Activated naive CD8-positive, alpha-beta T cell (primary cell): ENCODE results near the gene PLIN4.

Experiments
- H3K27ac Mint-ChIP-seq: one replicate; pipeline ENCODE4 v1.8.0; 2021; ENCODE audit warnings: mixed read lengths
- H3K27me3 Mint-ChIP-seq: one replicate; pipeline ENCODE4 v1.8.0; 2021; ENCODE audit warnings: mixed read lengths
- H3K36me3 Mint-ChIP-seq: one replicate; pipeline ENCODE4 v1.8.0; 2021; ENCODE audit warnings: mixed read lengths
- H3K4me1 Mint-ChIP-seq: one replicate; pipeline ENCODE4 v1.8.0; 2021; ENCODE audit warnings: low read depth, mixed read lengths
- H3K4me3 Mint-ChIP-seq: one replicate; pipeline ENCODE4 v1.8.0; 2021; ENCODE audit warnings: mild to moderate bottlenecking, mixed read lengths
- H3K9me3 Mint-ChIP-seq: one replicate; pipeline ENCODE4 v1.8.0; 2021; ENCODE audit warnings: low read depth, mixed read lengths

The PLIN4 gene

GRCh38 chr19:4521170-4521887 is 3.0 kb upstream of the PLIN4 start:
- H3K4me3 Mint-ChIP-seq: no peak overlapping the region
- peaks cover 3% of the 10 kb centered on the region for H3K27me3 Mint-ChIP-seq
- no peaks in the 10 kb centered on the region for H3K9me3 Mint-ChIP-seq
- no peaks in the 10 kb centered on the region for H3K4me1 Mint-ChIP-seq
- no peaks in the 10 kb centered on the region for H3K36me3 Mint-ChIP-seq
- no peak overlapping the region for H3K27ac Mint-ChIP-seq

GRCh38 chr19:4519521-4520277 is 1.4 kb upstream of the PLIN4 start:
- no peaks in the 10 kb centered on the region for H3K9me3 Mint-ChIP-seq
- no peaks in the 10 kb centered on the region for H3K4me1 Mint-ChIP-seq
- peaks cover 3% of the 10 kb centered on the region for H3K27me3 Mint-ChIP-seq
- H3K4me3 Mint-ChIP-seq: no peak overlapping the region
- H3K27ac Mint-ChIP-seq: no peak overlapping the region
- no peaks in the 10 kb centered on the region for H3K36me3 Mint-ChIP-seq

- Mint-ChIP-seq H3K9me3 (no peaks in the 10 kb centered on the region), H3K4me3 (no peak overlapping the region), H3K27me3 (peaks cover 3% of the 10 kb centered on the region), H3K36me3 (no peaks in the 10 kb centered on the region), H3K27ac (no peak overlapping the region), H3K4me1 (no peaks in the 10 kb centered on the region)
Measured at GRCh38 chr19:4519172-4519496, 848 bp upstream of the PLIN4 start.

GRCh38 chr19:4517451-4518057 is 732 bp downstream of the PLIN4 start:
- Mint-ChIP-seq H3K4me1 (no peaks in the 10 kb centered on the region), H3K9me3 (no peaks in the 10 kb centered on the region), H3K4me3 (no peak overlapping the region), H3K36me3 (no peaks in the 10 kb centered on the region), H3K27me3 (peaks cover 3% of the 10 kb centered on the region), H3K27ac (no peak overlapping the region)

GRCh38 chr19:4516939-4517300 is 1.4 kb downstream of the PLIN4 start:
- Mint-ChIP-seq H3K4me3 (no peak overlapping the region), H3K36me3 (no peaks in the 10 kb centered on the region), H3K9me3 (no peaks in the 10 kb centered on the region), H3K27me3 (peaks cover 3% of the 10 kb centered on the region), H3K4me1 (no peaks in the 10 kb centered on the region), H3K27ac (no peak overlapping the region)

GRCh38 chr19:4516199-4516938 is 1.9 kb downstream of the PLIN4 start:
- Mint-ChIP-seq H3K36me3 (no peaks in the 10 kb centered on the region), H3K27ac (no peak overlapping the region), H3K4me3 (no peak overlapping the region), H3K27me3 (peaks cover 3% of the 10 kb centered on the region), H3K9me3 (no peaks in the 10 kb centered on the region), H3K4me1 (no peaks in the 10 kb centered on the region)

GRCh38 chr19:4515732-4516131 is 2.6 kb downstream of the PLIN4 start:
- Mint-ChIP-seq H3K9me3 (no peaks in the 10 kb centered on the region), H3K27me3 (peaks cover 2% of the 10 kb centered on the region), H3K36me3 (no peaks in the 10 kb centered on the region), H3K4me3 (no peak overlapping the region), H3K27ac (no peak overlapping the region), H3K4me1 (no peaks in the 10 kb centered on the region)

- H3K4me1 Mint-ChIP-seq: no peaks in the 10 kb centered on the region
- no peaks in the 10 kb centered on the region for H3K36me3 Mint-ChIP-seq
- H3K9me3 Mint-ChIP-seq: no peaks in the 10 kb centered on the region
- H3K27me3 Mint-ChIP-seq: no peaks in the 10 kb centered on the region
- no peak overlapping the region for H3K4me3 Mint-ChIP-seq
- no peak overlapping the region for H3K27ac Mint-ChIP-seq
Measured at GRCh38 chr19:4513248-4513647, 5.0 kb downstream of the PLIN4 start.

- H3K9me3 Mint-ChIP-seq: no peaks in the 10 kb centered on the region
- no peak overlapping the region for H3K4me3 Mint-ChIP-seq
- H3K4me1 Mint-ChIP-seq: no peaks in the 10 kb centered on the region
- H3K27me3 Mint-ChIP-seq: no peaks in the 10 kb centered on the region
- no peak overlapping the region for H3K27ac Mint-ChIP-seq
- H3K36me3 Mint-ChIP-seq: no peaks in the 10 kb centered on the region
Measured at GRCh38 chr19:4512070-4512469, 6.2 kb downstream of the PLIN4 start.

- Mint-ChIP-seq H3K36me3 (no peaks in the 10 kb centered on the region), H3K4me3 (no peak overlapping the region), H3K4me1 (no peaks in the 10 kb centered on the region), H3K27me3 (no peaks in the 10 kb centered on the region), H3K9me3 (no peaks in the 10 kb centered on the region), H3K27ac (no peak overlapping the region)
Measured at GRCh38 chr19:4511300-4512054, 6.8 kb downstream of the PLIN4 start.

- no peak overlapping the region for H3K4me3 Mint-ChIP-seq
- no peaks in the 10 kb centered on the region for H3K9me3 Mint-ChIP-seq
- H3K36me3 Mint-ChIP-seq: peaks cover 3% of the 10 kb centered on the region
- H3K27me3 Mint-ChIP-seq: no peaks in the 10 kb centered on the region
- no peak overlapping the region for H3K27ac Mint-ChIP-seq
- H3K4me1 Mint-ChIP-seq: no peaks in the 10 kb centered on the region
Measured at GRCh38 chr19:4510435-4511255, 7.6 kb downstream of the PLIN4 start.

GRCh38 chr19:4508698-4509097 is 9.6 kb downstream of the PLIN4 start:
- no peak overlapping the region for H3K4me3 Mint-ChIP-seq
- H3K9me3 Mint-ChIP-seq: no peaks in the 10 kb centered on the region
- H3K36me3 Mint-ChIP-seq: peaks cover 6% of the 10 kb centered on the region
- H3K4me1 Mint-ChIP-seq: no peaks in the 10 kb centered on the region
- H3K27ac Mint-ChIP-seq: no peak overlapping the region
- no peaks in the 10 kb centered on the region for H3K27me3 Mint-ChIP-seq

- no peaks in the 10 kb centered on the region for H3K27me3 Mint-ChIP-seq
- H3K36me3 Mint-ChIP-seq: peaks cover 6% of the 10 kb centered on the region
- no peak overlapping the region for H3K4me3 Mint-ChIP-seq
- H3K9me3 Mint-ChIP-seq: no peaks in the 10 kb centered on the region
- H3K4me1 Mint-ChIP-seq: no peaks in the 10 kb centered on the region
- no peak overlapping the region for H3K27ac Mint-ChIP-seq
Measured at GRCh38 chr19:4507804-4508203, 10.5 kb downstream of the PLIN4 start.

- Mint-ChIP-seq H3K4me3 (no peak overlapping the region), H3K36me3 (peaks cover 6% of the 10 kb centered on the region), H3K9me3 (no peaks in the 10 kb centered on the region), H3K27ac (no peak overlapping the region), H3K27me3 (no peaks in the 10 kb centered on the region), H3K4me1 (no peaks in the 10 kb centered on the region)
Measured at GRCh38 chr19:4507150-4507452, 11.2 kb downstream of the PLIN4 start.
